Upper lobe of right lung (tissue), 1 donor: Measurements from ENCODE around the gene TLK2. TPM values are rescaled to one million over a fixed set of nuclear protein-coding genes. Genes with fewer than 3 reads are reported as not detected.

Source experiments
- ATAC-seq: fragments of 200-7000 bp; cut with Tn5 transposase; one replicate; pipeline ENCODE4 v1.9.1; 2020; ENCODE audit warnings: mild to moderate bottlenecking, moderate library complexity
- DNase-seq: peaks from one replicate; pipeline ENCODE4 v3.0.0-alpha.2; 2020
- H3K27ac ChIP-seq: fragments of 200-600 bp; one replicate; pipeline ENCODE4 v1.8.0; 2022
- H3K27me3 ChIP-seq: fragments of 200-600 bp; one replicate; pipeline ENCODE4 v1.8.0; 2022; ENCODE audit warnings: mild to moderate bottlenecking
- H3K36me3 ChIP-seq: fragments of 200-600 bp; one replicate; pipeline ENCODE4 v1.8.0; 2022
- H3K4me1 ChIP-seq: fragments of 200-600 bp; one replicate; pipeline ENCODE4 v1.8.0; 2022
- H3K4me3 ChIP-seq: fragments of 200-600 bp; one replicate; pipeline ENCODE4 v1.8.0; 2022; ENCODE audit warnings: mild to moderate bottlenecking
- H3K9me3 ChIP-seq: fragments of 200-600 bp; one replicate; pipeline ENCODE4 v1.8.0; 2022
- CTCF ChIP-seq: fragments of 200-600 bp; IDR thresholded peaks from one replicate; pipeline ENCODE4 v1.8.0; 2022; ENCODE audit warnings: antibody characterized with exemption
- intact Hi-C: fragments of 100-400 bp; cut with DNase I; formaldehyde crosslinking; loops from one replicate; pipeline ENCODE4 v1.11.0; 2022
- total RNA-seq: library from RNA; stranded (reverse); fragmentation: NEBNext Ultra II Directional; extraction: Animal tissue kit (Norgen Biotek cat#: 25700); gene quantifications from one replicate; pipeline ENCODE4 v1.2.1, GENCODE V29; 2021
- donor health status: DM: no; HTN: yes; CAD: no; lungs with severe emphysema.

Gene TLK2
- total RNA-seq, 1 donor from 2014 or later, result 38.4 TPM

- intact Hi-C loops, result no loop called here
- TF ChIP-seq CTCF, result no peak
- Histone ChIP-seq H3K36me3 (no peaks in the 10 kb centered on the region), H3K27ac (peak overlapping the region; percentile 6), H3K4me3 (no peak overlapping the region), H3K4me1 (peaks cover 21% of the 10 kb centered on the region), H3K27me3 (no peaks in the 10 kb centered on the region), H3K9me3 (no peaks in the 10 kb centered on the region)
- no peak for ATAC-seq
- DNase-seq, result no peak
Measured at GRCh38 chr17:62631936-62632924, 153.6 kb downstream of the TLK2 start.

- Histone ChIP-seq H3K27me3 (no peaks in the 10 kb centered on the region), H3K9me3 (no peaks in the 10 kb centered on the region), H3K4me1 (peaks cover 7% of the 10 kb centered on the region), H3K36me3 (no peaks in the 10 kb centered on the region), H3K4me3 (no peak overlapping the region), H3K27ac (no peak overlapping the region)
- DNase-seq, result peak; percentile 44
- ATAC-seq, result no peak
- intact Hi-C loops, result no loop called here
- TF ChIP-seq CTCF, result no peak
Measured at GRCh38 chr17:62637809-62638208, 159.2 kb downstream of the TLK2 start.

GRCh38 chr17:62641153-62641552 lies 162.5 kb downstream of the TLK2 start:
- no peak overlapping the region for H3K4me3 ChIP-seq
- intact Hi-C loops, result no loop called here
- no peak overlapping the region for H3K27ac ChIP-seq
- no peaks in the 10 kb centered on the region for H3K36me3 ChIP-seq
- peak; percentile 15 for DNase-seq
- H3K27me3 ChIP-seq, result no peaks in the 10 kb centered on the region
- no peaks in the 10 kb centered on the region for H3K9me3 ChIP-seq
- no peaks in the 10 kb centered on the region for H3K4me1 ChIP-seq
- TF ChIP-seq CTCF, result no peak
- no peak for ATAC-seq

DNA sequence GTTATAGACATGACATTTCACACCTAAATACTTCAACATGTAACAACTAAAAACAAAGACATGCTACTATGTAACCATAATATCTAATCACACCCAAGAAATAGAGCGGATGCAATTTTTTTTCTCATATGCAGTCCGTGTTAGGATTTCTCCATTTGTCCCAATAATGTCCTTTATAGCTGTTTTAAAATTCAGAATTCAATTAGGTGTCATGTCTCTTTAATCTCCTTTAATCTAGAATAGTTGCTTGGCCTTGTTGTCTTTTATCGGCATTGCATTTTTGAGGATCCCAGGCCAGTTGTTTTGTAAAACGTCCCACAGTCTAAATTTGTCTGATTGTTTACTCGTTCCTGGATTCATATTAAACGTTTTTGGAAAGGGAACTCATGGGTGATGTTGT lies 163.3 kb downstream of the TLK2 start:
- no peaks in the 10 kb centered on the region for H3K27me3 ChIP-seq
- intact Hi-C loops, result no loop called here
- ATAC-seq, result no peak
- no peaks in the 10 kb centered on the region for H3K9me3 ChIP-seq
- H3K36me3 ChIP-seq, result no peaks in the 10 kb centered on the region
- TF ChIP-seq CTCF, result no peak
- no peaks in the 10 kb centered on the region for H3K4me1 ChIP-seq
- H3K4me3 ChIP-seq, result no peak overlapping the region
- H3K27ac ChIP-seq, result no peak overlapping the region
- DNase-seq, result no peak

- H3K4me3 ChIP-seq, result no peak overlapping the region
- H3K4me1 ChIP-seq, result peaks cover 4% of the 10 kb centered on the region
- H3K27ac ChIP-seq, result no peak overlapping the region
- DNase-seq, result no peak
- H3K36me3 ChIP-seq, result no peaks in the 10 kb centered on the region
- no peak for ATAC-seq
- intact Hi-C loops, result no loop called here
- no peak for TF ChIP-seq CTCF
- no peaks in the 10 kb centered on the region for H3K27me3 ChIP-seq
- no peaks in the 10 kb centered on the region for H3K9me3 ChIP-seq
Measured at GRCh38 chr17:62643496-62643895, 164.9 kb downstream of the TLK2 start.
